IMR-90 (cell line): Measurements from ENCODE around the gene TMEM259. TPM values are rescaled to one million over a fixed set of nuclear protein-coding genes. Genes with fewer than 3 reads are reported as not detected.

ENCODE experiments used
- ATAC-seq: fragments of 200-7000 bp; cut with Tn5 transposase; 2 replicates; pipeline ENCODE4 v1.9.1; 2020; ENCODE audit warnings: low read depth, mild to moderate bottlenecking, moderate library complexity
- BruUV-seq: library from RNA; stranded (reverse); fragments of 400-500 nt; replicated peaks from 2 replicates; lab custom pipeline; 2021; lab: Mats Ljungman, UMichigan
- CTCF ChIA-PET: fragments of 300-600 bp; formaldehyde crosslinking; extraction: SDS; loops from one replicate; lab custom pipeline; 2021; ENCODE audit warnings: antibody characterized with exemption; lab: Yijun Ruan, JAX
- POLR2A ChIA-PET: fragments of 300-600 bp; sonication (Branson Sonifier 250); formaldehyde crosslinking; loops from one replicate; lab custom pipeline; 2022; ENCODE audit warnings: antibody characterized with exemption; ENCODE audit not compliant: unreplicated experiment; lab: Charles Lee
- DNase-seq: peaks from one replicate; pipeline ENCODE4 v3.0.0; 2013
- H2AFZ ChIP-seq: replicated peaks from 2 replicates; pipeline ENCODE3; 2013; ENCODE audit warnings: low read length, mild to moderate bottlenecking; ENCODE audit not compliant: poor library complexity
- H2AK5ac ChIP-seq: 2 replicates; pipeline ENCODE4 v1.6.1; 2013; ENCODE audit warnings: low read depth, low read length, inconsistent platforms
- H2AK9ac ChIP-seq: replicated peaks from 2 replicates; pipeline ENCODE3; 2013; ENCODE audit warnings: mild to moderate bottlenecking, low read depth, low read length, moderate library complexity; ENCODE audit not compliant: poor library complexity
- H2BK120ac ChIP-seq: 2 replicates; pipeline ENCODE4 v1.6.1; 2013; ENCODE audit warnings: low read depth, low read length, inconsistent platforms
- H2BK15ac ChIP-seq: 3 replicates; pipeline ENCODE4 v1.6.1; 2013; ENCODE audit warnings: low read depth, low read length, inconsistent platforms
- H2BK20ac ChIP-seq: 2 replicates; pipeline ENCODE4 v1.6.1; 2013; ENCODE audit warnings: low read depth, mild to moderate bottlenecking, inconsistent platforms, low read length, moderate library complexity
- H2BK5ac ChIP-seq: 2 replicates; pipeline ENCODE4 v1.6.1; 2013; ENCODE audit warnings: mild to moderate bottlenecking, low read depth, low read length, inconsistent platforms; ENCODE audit not compliant: poor library complexity, severe bottlenecking
- H3K14ac ChIP-seq: replicated peaks from 2 replicates; pipeline ENCODE4 v1.6.1; 2013; ENCODE audit warnings: low read depth, low read length, inconsistent platforms
- H3K18ac ChIP-seq: 2 replicates; pipeline ENCODE4 v1.6.1; 2013; ENCODE audit warnings: low read depth, low read length, control low read depth
- H3K23ac ChIP-seq: 2 replicates; pipeline ENCODE4 v1.6.1; 2013; ENCODE audit warnings: low read depth, low read length, inconsistent platforms
- H3K27ac ChIP-seq: 2 replicates; pipeline ENCODE4 v1.5.1; 2013; ENCODE audit warnings: mild to moderate bottlenecking, control low read depth, low read length; ENCODE audit not compliant: insufficient read depth
- H3K27me3 ChIP-seq: 2 replicates; pipeline ENCODE4 v1.6.1; 2013; ENCODE audit warnings: low read length; ENCODE audit not compliant: control insufficient read depth, insufficient read depth
- H3K36me3 ChIP-seq: 2 replicates; pipeline ENCODE4 v1.6.1; 2013; ENCODE audit warnings: low read length, mixed read lengths; ENCODE audit not compliant: control insufficient read depth, insufficient read depth
- H3K4ac ChIP-seq: 2 replicates; pipeline ENCODE4 v1.6.1; 2013; ENCODE audit warnings: low read depth, low read length, inconsistent platforms
- H3K4me1 ChIP-seq: 2 replicates; pipeline ENCODE4 v1.6.1; 2013; ENCODE audit warnings: low read length, mixed read lengths; ENCODE audit not compliant: control insufficient read depth, insufficient read depth
- H3K4me2 ChIP-seq: 2 replicates; pipeline ENCODE4 v1.6.1; 2013; ENCODE audit warnings: low read depth, mild to moderate bottlenecking, control low read depth, low read length, moderate library complexity
- H3K4me3 ChIP-seq: 2 replicates; pipeline ENCODE4 v1.5.1; 2013; ENCODE audit warnings: low read depth, mild to moderate bottlenecking, control low read depth, low read length, moderate library complexity; ENCODE audit not compliant: insufficient read depth
- H3K56ac ChIP-seq: 2 replicates; pipeline ENCODE4 v1.6.1; 2013; ENCODE audit warnings: low read length, inconsistent platforms; ENCODE audit not compliant: insufficient read depth; ENCODE audit errors: extremely low read depth
- H3K79me1 ChIP-seq, 2 experiments: 2 replicates each; pipeline ENCODE4 v1.6.1; 2013; ENCODE audit warnings: low read length in 2 of 2, inconsistent platforms in 1 of 2, low read depth in 1 of 2
- H3K9ac ChIP-seq: 2 replicates; pipeline ENCODE4 v1.6.1; 2013; ENCODE audit warnings: low read depth, low read length, control low read depth
- H3K9me1 ChIP-seq: 2 replicates; pipeline ENCODE4 v1.6.1; 2013; ENCODE audit warnings: low read length, inconsistent platforms; ENCODE audit not compliant: insufficient read depth
- H3K9me3 ChIP-seq: 2 replicates; pipeline ENCODE4 v1.6.1; 2013; ENCODE audit warnings: low read length; ENCODE audit not compliant: control insufficient read depth, insufficient read depth
- H4K20me1 ChIP-seq: 2 replicates; pipeline ENCODE4 v1.6.1; 2013; ENCODE audit warnings: low read length, inconsistent platforms; ENCODE audit not compliant: insufficient read depth
- H4K5ac ChIP-seq: 2 replicates; pipeline ENCODE4 v1.6.1; 2013; ENCODE audit warnings: mild to moderate bottlenecking, low read depth, low read length, control low read depth
- H4K8ac ChIP-seq, 2 experiments: 2 replicates each; pipeline ENCODE4 v1.6.1; 2013; ENCODE audit warnings: low read depth in 2 of 2, low read length in 2 of 2, control low read depth in 1 of 2, inconsistent platforms in 1 of 2
- H4K91ac ChIP-seq: 2 replicates; pipeline ENCODE4 v1.6.1; 2013; ENCODE audit warnings: low read depth, low read length, inconsistent platforms; ENCODE audit not compliant: insufficient read depth
- BHLHE40 ChIP-seq: fragments of 150-350 bp; IDR thresholded peaks from 2 replicates; pipeline ENCODE4 v1.6.1; 2016; ENCODE audit warnings: mild to moderate bottlenecking, low read depth, low read length
- CTCF ChIP-seq: conservative IDR thresholded peaks from 2 replicates; pipeline ENCODE4 v1.5.1; 2012; ENCODE audit warnings: mild to moderate bottlenecking, low read depth, low read length, improper control_type of control experiment
- MAFK ChIP-seq: IDR thresholded peaks from 2 replicates; pipeline ENCODE4 v1.6.1; 2012; ENCODE audit warnings: low read depth, low read length, improper control_type of control experiment
- POLR2A ChIP-seq: IDR thresholded peaks from 2 replicates; pipeline ENCODE4 v1.6.1; 2012; ENCODE audit warnings: mild to moderate bottlenecking, low read depth, low read length
- RCOR1 ChIP-seq: IDR thresholded peaks from 2 replicates; pipeline ENCODE4 v1.6.1; 2012; ENCODE audit warnings: mild to moderate bottlenecking, low read length, improper control_type of control experiment; ENCODE audit not compliant: insufficient replicate concordance
- USF2 ChIP-seq: fragments of 150-350 bp; IDR thresholded peaks from 2 replicates; pipeline ENCODE4 v1.6.1; 2017; ENCODE audit warnings: mild to moderate bottlenecking, antibody characterized with exemption, low read length, low read depth
- WGBS, 2 experiments: methylation state at CpG; one replicate each; pipeline versions ENCODE4 v1.1.5 to v1.1.7; 2013; ENCODE audit warnings: missing lambda C conversion rate in 2 of 2; ENCODE audit not compliant: insufficient read length in 1 of 2; ENCODE audit errors: extremely low coverage in 2 of 2; 5-methylcytosine and 5-hydroxymethylcytosine counted together
- dilution Hi-C: fragments of 300-500 bp; cut with HindIII; formaldehyde crosslinking; loops from one replicate; pipeline ENCODE4 v1.14.3; 2018; ENCODE audit warnings: low sequenced_read_pairs; ENCODE audit not compliant: unreplicated experiment
- in situ Hi-C: fragments of 300-500 bp; cut with MboI; formaldehyde crosslinking; loops from 3 replicates; pipeline ENCODE4 v1.14.3; 2019; ENCODE audit warnings: low sequenced_read_pairs, inconsistent platforms, mixed read lengths
- intact Hi-C: fragments of 100-400 bp; cut with micrococcal nuclease; formaldehyde crosslinking; loops from 2 replicates; pipeline ENCODE4 v1.10.0; 2022
- polyA plus RNA-seq, 3 experiments: library from polyadenylated mRNA; depleted of rRNA; stranded (reverse); fragments of >200 nt; gene quantifications; 2 replicates each; pipeline ENCODE4 v1.2.3, GENCODE V29; 2012; ENCODE audit warnings: low replicate concordance in 1 of 3
- total RNA-seq: library from RNA; depleted of rRNA; stranded (reverse); fragments of >200 nt; gene quantifications from 2 replicates; pipeline ENCODE4 v1.2.3, GENCODE V29; 2012

The TMEM259 gene
- total and polyA plus RNA-seq, 2 of the 4 experiments (the other 2 are of a cell fraction) = 22.6 to 153 TPM

GRCh38 chr19:1017115-1017905 lies 3.6 kb downstream of the TMEM259 start (continued):
- no peak for TF ChIP-seq USF2

DNA sequence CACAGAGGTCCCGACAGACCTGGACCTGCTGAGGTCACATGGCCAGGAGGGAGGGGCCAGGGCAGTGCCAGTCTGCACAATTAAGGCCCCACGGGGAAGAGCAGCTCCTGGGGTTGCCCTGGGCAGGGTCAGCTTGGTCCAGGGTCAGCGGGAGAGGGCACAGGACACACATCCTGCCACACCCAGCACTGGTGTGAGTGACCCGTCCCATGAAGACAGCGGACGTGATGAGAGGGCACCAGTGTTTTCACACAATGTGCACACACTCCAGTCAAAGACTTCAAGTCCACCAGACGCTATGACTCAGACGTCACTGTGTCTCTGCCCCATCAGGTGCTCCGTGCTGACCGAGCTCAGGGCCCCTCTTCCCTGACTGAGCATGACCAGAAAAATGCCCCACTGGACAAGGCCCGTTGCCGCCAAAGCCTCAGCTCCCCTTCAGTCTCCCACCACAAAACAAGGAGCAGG lies 4.2 kb downstream of the TMEM259 start:
- Histone ChIP-seq H2BK15ac (no peak overlapping the region), H3K56ac (no peak overlapping the region), H3K4ac (peak overlapping the region; percentile 32; the same call in 1 of the 2 replicates), H3K27me3 (no peaks in the 10 kb centered on the region), H4K91ac (no peak overlapping the region), H2BK120ac (no peak overlapping the region), H3K27ac (peak overlapping the region; percentile 12; the same call in 1 of the 2 replicates), H2AFZ (peak overlapping the region; percentile 14), H3K4me1 (peaks cover 33% of the 10 kb centered on the region), H2AK9ac (peak overlapping the region; percentile 22), H3K36me3 (peaks cover 22% of the 10 kb centered on the region), H3K9ac (0 out of 2 replicates have a peak overlapping the region, but pooled peaks have one; percentile 4), H2BK20ac (no peak overlapping the region), H3K18ac (no peak overlapping the region), H3K23ac (peak overlapping the region; percentile 13; the same call in 1 of the 2 replicates), H4K5ac (no peak overlapping the region), H3K4me2 (peak overlapping the region; percentile 38), H3K9me3 (no peaks in the 10 kb centered on the region), H2BK5ac (peak overlapping the region; percentile 53), H3K14ac (0 out of 2 replicates have a peak overlapping the region, but pooled peaks have one; percentile 9), H3K79me1 (peaks cover 0 to 71% of the 10 kb centered on the region in 2 experiments; a peak in 2 of 4 replicates), H2AK5ac (peak overlapping the region; percentile 5), H4K8ac (no peak overlapping the region), H4K20me1 (peaks cover 82% of the 10 kb centered on the region), H3K4me3 (no peak overlapping the region), H3K9me1 (peaks cover 9% of the 10 kb centered on the region; the same call in 1 of the 2 replicates)
- BruUV-seq = no TSS peak
- in situ Hi-C loops (no loop called here), dilution Hi-C loops (no loop called here), intact Hi-C loops (no loop called here)
- CTCF ChIA-PET = no interaction called here
- POLR2A ChIA-PET = no interaction called here
- WGBS, 2 experiments = 63% methylated on average over 7 of the region's 12 CpGs; no CpG with 5 or more reads in 1 of the 2 experiments
- DNase-seq (peak; percentile 77), ATAC-seq (no peak)
- TF ChIP-seq POLR2A = no peak
- no peak for TF ChIP-seq MAFK
- 0 out of 2 replicates have a peak, but pooled peaks have one; percentile 14 for TF ChIP-seq BHLHE40
- no peak for TF ChIP-seq CTCF
- TF ChIP-seq RCOR1 = no peak
- peak; percentile 63 for TF ChIP-seq USF2
